Iris pigment epithelial cell (primary cell): ENCODE results near the gene PRR14.
"Not testable (repeated sequence)": the region's sequence is repeated elsewhere in the genome, so short reads cannot be mapped to it uniquely, and the experiment has no call there.

Experiments used
- DNase-seq: peaks from one replicate; pipeline ENCODE4 v3.0.0-alpha.2; 2011; ENCODE audit warnings: low read depth

Gene PRR14

DNA sequence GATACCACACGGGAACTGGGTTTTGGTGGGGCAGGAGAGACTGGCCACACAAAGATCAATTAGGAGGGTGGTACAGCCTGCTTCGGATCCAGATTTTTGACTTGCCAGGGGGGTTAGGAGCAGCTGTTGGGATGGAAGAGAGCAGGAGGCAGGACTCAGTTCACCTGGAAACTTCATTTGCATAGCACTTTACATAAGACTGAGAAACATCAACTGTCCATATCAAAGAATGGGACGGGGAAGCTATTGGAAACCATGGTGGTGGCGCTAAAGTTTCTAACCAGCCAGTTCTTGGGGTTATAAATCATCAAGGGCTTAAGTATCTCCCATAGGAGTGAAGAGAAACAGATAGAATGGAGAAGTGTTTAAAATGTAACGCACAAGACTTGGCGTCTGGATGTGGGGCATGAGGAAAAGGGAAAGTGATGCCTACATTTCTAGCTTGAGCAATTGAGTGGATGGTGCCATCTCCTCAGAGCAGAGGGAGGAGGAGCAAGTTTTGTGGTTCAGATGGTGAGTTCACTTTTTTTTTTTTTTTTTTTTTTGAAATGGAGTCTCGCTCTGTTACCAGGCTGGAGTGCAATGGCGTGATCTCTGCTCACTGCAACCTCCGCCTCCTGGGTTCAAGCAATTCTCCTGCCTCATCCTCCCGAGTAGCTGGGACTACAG lies 41.8 kb downstream of the PRR14 start:
- no peak for DNase-seq

- DNase-seq, result no peak
Measured at GRCh38 chr16:30694926-30695693, 44.4 kb downstream of the PRR14 start.

DNA sequence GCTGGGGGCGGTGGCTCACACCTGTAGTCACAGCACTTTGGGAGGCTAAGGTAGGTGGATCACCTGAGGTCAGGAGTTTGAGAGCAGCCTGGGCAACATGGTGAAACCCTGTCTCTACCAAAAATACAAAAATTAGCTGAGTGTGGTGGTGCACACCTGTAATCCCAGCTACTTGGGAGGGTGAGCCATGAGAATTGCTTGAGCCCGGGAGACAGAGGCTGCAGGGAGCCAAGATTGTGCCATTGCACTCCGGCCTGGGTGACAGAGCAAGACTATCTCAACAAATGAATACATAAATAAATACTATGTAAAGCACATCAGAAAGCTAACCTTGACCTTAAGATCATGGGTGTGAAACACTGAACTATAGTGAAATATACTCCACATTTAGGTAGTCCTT lies 45.9 kb downstream of the PRR14 start:
- not testable (repeated sequence) for DNase-seq

DNA sequence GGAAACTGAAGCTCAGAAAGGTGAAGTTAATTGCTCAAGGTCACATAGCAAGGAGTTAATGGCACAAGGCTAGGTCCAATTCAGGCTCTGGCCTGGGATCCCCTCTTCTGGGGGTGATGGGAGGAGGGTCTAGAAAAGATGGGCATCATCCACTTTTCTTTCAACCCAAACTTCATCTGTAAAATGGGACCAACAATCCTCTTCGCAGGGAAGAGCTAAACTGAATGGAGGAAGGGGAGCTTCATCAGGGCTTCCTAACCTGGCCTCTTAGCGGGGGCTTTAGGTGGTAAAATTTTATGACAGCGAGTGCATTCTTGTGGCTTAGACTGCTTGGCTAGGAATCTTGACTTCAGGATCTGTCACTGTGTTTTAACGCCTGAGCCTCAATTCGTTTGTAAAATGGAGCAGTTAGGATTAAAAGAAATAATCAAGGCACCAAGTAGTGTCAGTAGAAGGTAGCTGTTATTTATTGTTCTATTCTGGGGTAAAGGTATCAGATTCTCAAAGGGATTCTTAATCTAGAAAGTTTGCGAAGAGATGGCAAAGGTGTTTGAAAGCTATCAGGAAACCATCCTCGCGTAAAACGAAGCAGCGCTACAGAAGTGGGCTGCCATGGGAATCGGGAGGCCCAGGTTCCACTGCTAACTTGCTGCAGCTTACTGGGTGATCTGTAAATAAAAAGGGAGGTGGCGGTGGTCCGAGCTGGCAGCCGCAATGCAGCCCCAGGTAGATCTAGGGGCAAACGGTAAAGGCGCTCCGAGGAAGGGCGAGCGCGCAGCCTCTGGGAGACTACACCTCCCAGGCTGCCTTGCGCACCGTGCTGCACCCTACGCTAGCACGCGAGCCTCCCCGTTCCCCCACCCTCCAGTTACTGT lies 46.7 kb downstream of the PRR14 start:
- no peak for DNase-seq

- peak; percentile 96 for DNase-seq
Measured at GRCh38 chr16:30698139-30698815, 47.5 kb downstream of the PRR14 start.

DNA sequence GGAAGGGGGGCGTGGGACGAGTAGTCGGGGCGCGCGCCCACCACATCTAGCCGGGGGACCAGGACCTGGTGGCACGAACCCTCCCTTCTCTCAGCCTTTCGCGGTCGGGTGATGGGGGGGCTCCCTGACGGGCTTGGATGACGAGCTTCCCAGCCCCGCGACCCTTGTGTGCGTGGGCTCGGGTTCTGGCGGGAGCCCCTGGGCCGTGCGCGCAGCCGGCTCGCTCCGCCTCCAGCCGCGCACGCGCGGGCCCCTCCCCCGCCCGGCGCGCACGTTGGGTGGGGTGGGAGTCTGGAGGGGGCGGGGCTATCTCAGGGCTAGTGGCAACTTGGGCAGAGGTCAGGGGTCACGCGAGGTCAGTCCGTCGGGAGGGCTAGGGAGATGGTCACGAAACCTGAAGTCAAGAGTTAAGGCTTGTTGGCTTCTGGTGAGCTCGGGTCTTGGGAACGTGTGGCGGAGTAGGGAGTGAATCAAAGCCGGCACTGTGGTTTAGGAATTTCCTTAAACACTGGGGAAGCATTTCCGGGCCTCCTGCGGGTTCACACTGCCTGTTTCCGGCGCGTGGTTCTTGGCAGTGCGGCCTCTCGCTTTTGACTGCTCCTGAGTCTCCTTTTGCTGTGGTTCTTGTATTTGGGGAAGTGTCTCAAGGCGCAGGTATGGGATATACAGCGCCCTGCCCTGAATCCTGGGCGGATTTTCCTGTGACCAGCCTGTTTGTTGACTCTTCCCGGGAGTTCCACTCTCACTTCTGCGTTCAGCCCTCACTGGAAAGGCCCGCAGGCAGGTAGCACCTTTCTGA lies 48.3 kb downstream of the PRR14 start, which contains the start of gene SRCAP:
TSS of gene SRCAP (plus strand) at position 356 of the 799 bp plus-strand sequence. CDS start 1,654 bp downstream, outside the sequence.
- DNase-seq, result peak; percentile 76

GRCh38 chr16:30699615-30700099 lies 48.9 kb downstream of the PRR14 start:
- DNase-seq, result no peak

DNA sequence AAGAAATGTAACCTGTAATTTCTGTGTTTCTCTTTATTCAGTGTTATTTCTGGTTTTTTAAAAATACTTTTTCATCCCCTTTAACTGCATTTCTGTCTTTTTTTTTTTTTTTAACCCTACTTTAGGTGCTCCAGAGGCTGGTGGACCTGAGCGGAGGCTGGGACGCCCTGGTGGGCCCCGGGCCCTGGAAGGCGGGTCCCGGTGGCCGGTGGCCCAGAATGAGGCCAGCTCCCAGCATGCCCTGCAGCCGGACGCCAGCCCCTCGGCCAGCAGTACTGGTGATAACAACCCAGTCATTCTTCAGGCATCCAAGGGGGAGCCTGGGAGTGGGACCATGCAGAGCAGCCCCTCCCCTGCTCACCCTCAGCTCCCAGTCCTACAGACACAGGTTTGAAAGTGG lies 49.7 kb downstream of the PRR14 start:
- DNase-seq, result peak; percentile 53

GRCh38 chr16:30700971-30701370 lies 50.2 kb downstream of the PRR14 start:
- no peak for DNase-seq

DNA sequence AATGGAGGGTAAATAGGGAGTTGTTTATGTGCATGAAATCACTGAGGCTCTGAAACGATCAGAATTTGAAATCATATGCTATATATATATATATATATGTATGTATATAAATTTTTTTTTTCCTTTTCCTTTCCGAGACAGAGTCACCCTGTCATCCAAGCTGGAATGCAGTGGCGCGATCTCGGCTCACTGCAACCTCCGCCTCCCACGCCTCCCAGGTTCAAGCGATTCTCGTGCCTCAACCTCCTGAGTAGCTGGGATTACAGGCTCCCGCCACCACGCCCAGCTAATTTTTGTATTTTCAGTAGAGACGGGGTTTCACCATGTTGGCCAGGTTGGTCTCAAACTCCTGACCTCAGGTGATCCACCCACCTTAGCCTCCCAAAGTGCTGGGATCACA lies 52.3 kb downstream of the PRR14 start:
- not testable (repeated sequence) for DNase-seq

- DNase-seq, result no peak
Measured at GRCh38 chr16:30703971-30704370, 53.2 kb downstream of the PRR14 start.
